ENCODE results near the gene PPP2R2D.

GRCh38 chr10:132002004-132002403 is 101.2 kb downstream of the PPP2R2D start:
- no peak for TF ChIP-seq POLR2A (IDR thresholded peaks at IDR 0.05)
- TF ChIP-seq, protein P1, sequence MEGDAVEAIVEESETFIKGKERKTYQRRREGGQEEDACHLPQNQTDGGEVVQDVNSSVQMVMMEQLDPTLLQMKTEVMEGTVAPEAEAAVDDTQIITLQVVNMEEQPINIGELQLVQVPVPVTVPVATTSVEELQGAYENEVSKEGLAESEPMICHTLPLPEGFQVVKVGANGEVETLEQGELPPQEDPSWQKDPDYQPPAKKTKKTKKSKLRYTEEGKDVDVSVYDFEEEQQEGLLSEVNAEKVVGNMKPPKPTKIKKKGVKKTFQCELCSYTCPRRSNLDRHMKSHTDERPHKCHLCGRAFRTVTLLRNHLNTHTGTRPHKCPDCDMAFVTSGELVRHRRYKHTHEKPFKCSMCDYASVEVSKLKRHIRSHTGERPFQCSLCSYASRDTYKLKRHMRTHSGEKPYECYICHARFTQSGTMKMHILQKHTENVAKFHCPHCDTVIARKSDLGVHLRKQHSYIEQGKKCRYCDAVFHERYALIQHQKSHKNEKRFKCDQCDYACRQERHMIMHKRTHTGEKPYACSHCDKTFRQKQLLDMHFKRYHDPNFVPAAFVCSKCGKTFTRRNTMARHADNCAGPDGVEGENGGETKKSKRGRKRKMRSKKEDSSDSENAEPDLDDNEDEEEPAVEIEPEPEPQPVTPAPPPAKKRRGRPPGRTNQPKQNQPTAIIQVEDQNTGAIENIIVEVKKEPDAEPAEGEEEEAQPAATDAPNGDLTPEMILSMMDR (IDR thresholded peaks at IDR 0.05): no peak
